IPS-NIHi11 (cell line): ENCODE measurements around the gene NPHS2.
"Not testable (repeated sequence)": the region's sequence is repeated elsewhere in the genome, so short reads cannot be mapped to it uniquely, and the experiment has no call there.

ENCODE experiments used
- DNase-seq: peaks from one replicate; pipeline ENCODE4 v3.0.0; 2012; ENCODE audit warnings: mixed read lengths, low spot score

Gene NPHS2

DNA sequence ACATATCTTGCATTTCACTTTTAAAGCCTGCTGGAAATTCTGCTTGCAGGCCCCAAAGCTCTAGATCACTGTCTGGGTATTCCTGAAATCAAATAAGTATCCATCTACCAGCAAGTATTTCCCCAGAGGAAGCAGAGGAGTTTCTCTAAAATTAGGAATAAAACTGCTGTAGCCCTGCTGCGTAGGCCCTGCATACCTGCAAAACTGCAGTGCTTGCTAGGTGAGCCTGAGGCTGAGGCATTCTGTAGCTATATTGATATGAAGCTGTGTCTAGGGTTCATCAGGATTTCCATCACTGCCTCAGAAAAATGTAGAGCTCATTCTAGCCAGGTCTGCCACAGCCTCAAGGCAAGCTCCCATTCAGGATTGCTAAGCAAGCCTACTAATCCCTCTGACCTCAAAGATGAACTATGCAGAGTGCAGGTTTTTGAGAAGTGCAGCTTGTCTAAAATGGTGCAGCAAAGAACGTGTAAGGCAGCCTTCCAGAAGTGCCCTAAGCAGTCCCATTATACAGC is 28.7 kb downstream of the NPHS2 start:
- DNase-seq, result no peak

DNA sequence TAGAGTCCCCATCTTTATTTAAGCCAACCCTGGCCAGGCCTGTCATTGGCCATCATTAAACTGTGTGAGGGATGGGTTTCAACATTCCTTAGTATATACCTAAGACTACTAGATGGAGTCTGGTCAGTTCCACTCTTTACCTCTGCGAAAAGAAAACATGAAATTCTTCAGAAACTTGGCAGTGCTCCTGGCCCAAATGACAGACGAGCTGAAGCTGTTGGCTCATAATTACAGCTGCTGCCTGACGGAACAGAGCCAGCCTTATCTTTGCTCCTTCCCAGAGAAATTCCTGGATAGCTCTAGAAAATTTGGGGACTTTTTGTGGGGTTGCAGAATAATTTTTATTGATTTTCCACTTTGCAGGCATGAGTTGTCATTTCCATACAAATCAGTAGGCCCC is 30.4 kb downstream of the NPHS2 start:
- DNase-seq, result no peak

DNA sequence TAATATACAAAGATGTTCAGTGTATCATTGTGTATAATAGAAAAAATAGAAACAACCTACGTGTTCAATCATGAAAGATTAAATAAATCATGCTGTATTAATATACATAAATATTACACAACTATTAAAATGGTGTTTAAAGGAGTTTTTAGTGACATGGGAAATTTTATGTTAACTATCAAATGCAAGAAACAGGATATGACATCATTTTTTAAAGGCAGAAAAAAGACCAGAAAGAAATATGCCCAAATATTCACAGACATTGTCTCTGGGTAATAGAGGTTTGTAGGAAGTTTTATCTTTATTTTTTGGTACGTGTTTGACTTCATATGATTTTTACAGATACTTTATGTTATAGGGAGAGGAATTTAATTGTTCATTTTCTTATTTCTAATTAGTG is 34.0 kb downstream of the NPHS2 start:
- DNase-seq, result no peak

DNA sequence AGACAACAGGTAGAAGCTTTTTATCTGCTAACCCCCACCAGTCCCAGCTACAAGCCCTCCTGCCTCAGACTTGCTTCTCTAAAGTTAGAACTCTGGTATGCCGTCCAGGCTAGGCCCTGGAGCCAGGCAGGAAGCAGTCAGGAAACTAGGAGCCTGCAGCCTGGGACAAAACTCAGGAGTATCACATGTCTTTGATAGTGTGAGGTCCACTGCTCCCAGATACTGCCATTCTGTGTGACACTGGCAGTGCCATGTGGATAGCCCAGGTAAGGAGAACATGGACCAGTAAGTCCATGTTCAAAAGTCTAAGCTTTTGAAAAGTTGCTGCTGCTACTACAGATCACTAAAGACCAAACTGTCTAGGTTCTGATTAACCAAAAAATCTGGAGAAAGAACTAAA is 45.4 kb downstream of the NPHS2 start:
- DNase-seq, result peak; percentile 13

DNA sequence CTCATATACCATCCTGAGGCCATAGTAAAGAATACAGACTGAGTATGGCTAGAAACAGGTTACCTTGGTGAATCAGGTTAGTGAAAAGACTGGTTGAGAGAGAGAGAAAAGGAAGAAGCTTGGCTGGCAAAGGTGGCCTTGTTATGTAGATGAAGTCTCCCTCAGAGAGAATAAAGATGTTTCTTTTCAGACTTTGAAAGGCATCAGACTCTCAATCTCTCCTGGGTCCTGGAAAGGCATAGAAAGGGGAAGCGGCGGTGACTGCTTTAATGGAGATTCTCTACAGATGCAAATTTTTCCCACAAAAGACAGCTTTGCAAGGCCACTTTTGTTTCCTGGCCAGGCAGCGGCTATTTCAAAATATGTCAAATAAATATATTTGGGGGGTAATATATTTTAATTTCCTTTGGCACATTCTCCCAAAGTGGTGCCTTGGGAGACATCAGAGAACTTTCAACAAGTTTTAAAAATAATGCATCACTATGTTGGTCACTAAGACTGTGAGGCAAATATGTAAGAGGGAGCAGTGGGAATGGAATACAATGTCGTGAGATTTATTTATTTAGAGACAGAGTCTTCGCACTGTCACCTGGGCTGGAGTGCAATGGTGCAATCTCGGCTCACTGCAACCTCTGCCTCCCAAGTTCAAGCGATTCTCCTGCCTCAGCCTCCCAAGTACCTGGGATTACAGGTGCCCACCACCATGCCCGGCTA is 46.1 kb downstream of the NPHS2 start:
- DNase-seq, result peak; percentile 44

DNA sequence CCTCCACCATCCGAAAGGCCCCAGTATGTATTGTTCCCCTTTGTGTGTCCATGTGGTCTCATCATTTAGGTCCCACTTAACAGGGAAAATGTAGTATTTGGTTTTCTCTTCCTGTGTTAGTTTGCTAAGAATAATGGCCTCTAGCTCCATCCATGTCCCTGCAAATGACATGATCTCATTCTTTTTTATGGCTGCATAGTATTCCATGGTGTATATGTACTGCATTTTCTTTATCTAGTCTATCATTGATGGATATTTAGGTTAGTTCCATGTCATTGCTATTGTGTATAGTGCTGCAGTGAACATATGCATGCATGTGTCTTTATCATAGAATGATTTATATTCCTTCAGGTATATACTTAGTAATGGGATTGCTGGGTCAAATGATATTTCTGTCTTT is 57.2 kb downstream of the NPHS2 start:
- not testable (repeated sequence) for DNase-seq

DNA sequence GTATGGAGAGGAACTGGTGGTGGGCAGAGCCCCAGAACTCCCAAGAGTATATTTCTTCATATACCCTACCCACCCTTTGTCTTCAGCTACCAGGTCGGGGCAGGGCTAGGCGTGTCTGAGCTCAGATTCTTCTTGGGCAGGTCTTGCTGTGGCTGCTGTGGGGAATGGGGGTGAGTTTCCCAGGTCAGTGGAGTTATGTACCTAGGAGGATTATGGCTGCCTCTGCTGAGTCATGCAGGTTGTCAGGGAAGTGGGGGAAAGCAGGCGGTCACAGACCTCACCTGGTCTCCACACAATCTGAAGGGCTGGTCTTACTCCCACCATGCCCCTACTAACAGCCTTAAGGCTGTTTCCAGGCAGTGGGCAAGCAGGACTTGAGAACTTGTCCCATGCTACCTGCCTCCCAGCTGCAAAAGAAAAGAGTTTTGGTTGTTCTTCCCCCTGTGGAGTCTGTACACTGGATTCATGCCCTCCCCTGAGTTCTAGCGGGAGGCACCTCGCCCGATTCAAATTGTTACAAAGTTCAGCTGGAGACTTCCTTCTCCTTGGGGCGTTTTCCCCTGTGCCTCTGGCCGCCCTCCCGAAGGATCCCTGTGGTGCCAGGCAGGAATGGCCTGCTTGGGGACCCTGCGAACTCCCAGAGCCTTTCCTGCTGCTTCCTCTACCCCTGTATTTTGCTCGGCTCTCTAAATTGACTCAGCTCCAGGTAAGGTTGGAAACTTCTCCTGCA is 58.6 kb downstream of the NPHS2 start:
- DNase-seq, result no peak

DNA sequence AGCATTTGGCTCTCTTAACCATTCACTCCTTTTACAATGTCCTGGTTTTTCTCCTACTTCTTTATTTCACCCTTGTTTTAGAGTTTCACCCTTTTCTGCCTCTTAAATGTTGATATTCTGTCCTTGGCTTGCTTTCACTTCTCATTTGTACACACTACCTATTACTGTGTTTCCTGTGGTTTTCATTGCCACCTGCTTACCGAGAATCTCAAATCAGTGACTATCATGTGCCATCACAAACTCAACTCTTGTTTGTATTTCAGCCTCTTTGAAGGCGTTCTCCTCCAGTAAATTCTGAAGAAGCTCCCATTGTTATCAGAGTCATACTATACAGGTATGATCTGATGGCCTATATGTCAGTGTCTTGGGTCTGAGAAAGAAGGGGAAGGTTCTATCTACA is 65.7 kb downstream of the NPHS2 start:
- no peak for DNase-seq

DNA sequence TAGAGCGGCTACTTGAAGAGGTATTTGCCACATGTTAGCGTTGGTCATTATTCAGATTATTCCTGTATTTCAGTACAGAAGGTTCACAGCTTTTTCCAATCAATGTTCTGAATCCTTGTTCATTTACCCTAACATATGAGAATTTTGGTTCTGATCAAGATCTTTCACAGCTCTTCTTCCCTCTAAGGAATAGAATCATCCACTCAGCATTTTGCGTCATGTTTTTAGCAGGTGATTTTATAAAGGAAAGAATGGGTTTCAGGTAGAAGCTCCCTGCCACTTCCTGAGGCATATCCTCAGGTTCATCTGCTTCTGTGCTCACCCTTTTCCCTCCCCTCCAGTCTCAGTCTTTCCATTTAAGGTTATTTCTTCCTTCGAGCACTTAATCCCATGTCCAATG is 66.4 kb downstream of the NPHS2 start:
- DNase-seq, result no peak

DNA sequence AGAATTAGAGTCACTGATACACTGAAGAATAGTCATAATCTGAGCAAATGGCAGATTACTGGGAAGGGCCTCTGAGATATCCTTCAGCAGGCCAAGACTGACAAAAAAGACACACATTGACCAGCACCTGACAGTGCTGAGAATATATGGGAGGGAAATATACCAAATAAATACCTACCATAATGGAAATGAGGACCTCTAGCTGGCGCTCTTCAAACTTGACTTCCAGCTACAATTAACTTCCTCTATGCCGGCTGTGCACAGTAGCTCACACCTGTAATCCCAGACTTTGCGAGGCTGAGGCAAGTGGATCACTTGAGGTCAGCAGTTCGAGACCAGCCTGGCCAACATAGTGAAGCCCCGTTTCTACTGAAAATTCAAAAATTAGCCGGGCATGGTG is 69.5 kb downstream of the NPHS2 start:
- DNase-seq, result no peak
